T47D (cell line): ENCODE data around the gene EIF3I.

ENCODE experiments used
- DNase-seq, 2 experiments: peaks; one replicate each; pipeline versions ENCODE4 v3.0.0 to v3.0.0-alpha.2; 2011 to 2012; ENCODE audit warnings: low read depth in 1 of 2, low spot score in 1 of 2
- JUND ChIP-seq: IDR thresholded peaks from 2 replicates; pipeline ENCODE4 v1.6.1; 2012; ENCODE audit warnings: low read depth
- in situ Hi-C: cut with HindIII; loops from 2 replicates; pipeline ENCODE4 v1.10.0; 2016; ENCODE audit warnings: low sequenced_read_pairs, low pct_unique_long_range_greater_than_20kb

The EIF3I gene

GRCh38 chr1:32272557-32273390 is 50.6 kb downstream of the EIF3I start:
- no peak for DNase-seq
- in situ Hi-C loops = no loop called here
- TF ChIP-seq JUND = no peak

- no peak for TF ChIP-seq JUND
- DNase-seq = no peak
- in situ Hi-C loops = no loop called here
Measured at GRCh38 chr1:32273391-32274208, 51.4 kb downstream of the EIF3I start.

GRCh38 chr1:32274646-32275340 is 52.6 kb downstream of the EIF3I start:
- in situ Hi-C loops = no loop called here
- no peak for DNase-seq
- no peak for TF ChIP-seq JUND

- TF ChIP-seq JUND = no peak
- in situ Hi-C loops = no loop called here
- DNase-seq = peak in 1 of 2 experiments; percentile 65
Measured at GRCh38 chr1:32275424-32275823, 53.2 kb downstream of the EIF3I start.

GRCh38 chr1:32276032-32276782 is 54.0 kb downstream of the EIF3I start:
- TF ChIP-seq JUND = no peak
- in situ Hi-C loops = no loop called here
- no peak for DNase-seq
